Kidney (tissue), 14 donors: ENCODE data around the gene SERF2. TPM values are rescaled to one million over a fixed set of nuclear protein-coding genes. Genes with fewer than 3 reads are reported as not detected.
"Not testable (repeated sequence)": the region's sequence is repeated elsewhere in the genome, so short reads cannot be mapped to it uniquely, and the experiment has no call there.

Source experiments
- DNase-seq, 5 donors: peaks; one replicate each; pipeline ENCODE4 v3.0.0-alpha.2; 2013 to 2020
- FAIRE-seq: peaks from 2 replicates; lab custom pipeline; 2012; peaks lifted over from hg19 to GRCh38; lab: Jason Lieb, UNC
- H3K27ac ChIP-seq, 2 donors: one replicate each; pipeline ENCODE4 v1.7.0; 2013; ENCODE audit warnings: low read depth in 2 of 2, low read length in 2 of 2, inconsistent platforms in 1 of 2
- H3K27me3 ChIP-seq: one replicate; pipeline ENCODE4 v1.7.1; 2013; ENCODE audit warnings: low read length, inconsistent platforms; ENCODE audit not compliant: control insufficient read depth, insufficient read depth
- H3K36me3 ChIP-seq, 3 donors: one replicate each; pipeline versions ENCODE4 v1.7.0 to v1.7.1; 2013; ENCODE audit warnings: low read length in 3 of 3, control low read depth in 1 of 3, inconsistent platforms in 1 of 3; ENCODE audit not compliant: insufficient read depth in 3 of 3, control insufficient read depth in 2 of 3
- H3K4me1 ChIP-seq, 3 donors: one replicate each; pipeline versions ENCODE4 v1.7.0 to v1.7.1; 2013; ENCODE audit warnings: low read length in 3 of 3, inconsistent platforms in 1 of 3, low read depth in 1 of 3; ENCODE audit not compliant: control insufficient read depth in 2 of 3, insufficient read depth in 2 of 3
- H3K4me3 ChIP-seq, 3 donors: one replicate each; pipeline versions ENCODE4 v1.7.0 to v1.8.1; 2013; ENCODE audit warnings: low read length in 3 of 3, control low read depth in 1 of 3, inconsistent platforms in 1 of 3
- H3K9ac ChIP-seq, 3 donors: one replicate each; pipeline versions ENCODE4 v1.7.0 to v1.7.1; 2013; ENCODE audit warnings: low read length in 3 of 3, control low read depth in 1 of 3, inconsistent platforms in 1 of 3
- H3K9me3 ChIP-seq, 3 donors: one replicate each; pipeline versions ENCODE4 v1.7.0 to v1.7.1; 2013; ENCODE audit warnings: low read length in 3 of 3, control low read depth in 1 of 3, inconsistent platforms in 1 of 3; ENCODE audit not compliant: control insufficient read depth in 2 of 3, insufficient read depth in 1 of 3
- intact Hi-C: fragments of 100-400 bp; cut with DNase I; formaldehyde crosslinking; loops from one replicate; pipeline ENCODE4 v1.11.1; 2022
- polyA plus RNA-seq: library from polyadenylated mRNA; stranded (reverse); fragments of 350-450 nt; fragmentation: Illumina TruSeq; extraction: RNeasy Lipid Tissue Mini Kit (QIAGEN cat#74804); gene quantifications from one replicate; pipeline ENCODE4 v1.2.3, GENCODE V29; 2014; ENCODE audit warnings: low read depth, low replicate concordance; ENCODE audit not compliant: insufficient read depth
- total RNA-seq: library from RNA; stranded (reverse); fragmentation: NEBNext Ultra II Directional; extraction: Animal tissue kit (Norgen Biotek cat#: 25700); gene quantifications from one replicate; pipeline ENCODE4 v1.2.1, GENCODE V29; 2021
- TF ChIP-seq, protein P1 (sequence below): IDR thresholded peaks from 3 replicates; pipeline ENCODE4 v1.5.1; 2012; ENCODE audit warnings: mild to moderate bottlenecking, moderate library complexity, borderline replicate concordance; ENCODE audit not compliant: insufficient read depth; ENCODE audit errors: extremely low read depth
- donor health status: control.
- donor health status: control.
- donor health status: control.
- donor health status: control.
- donor health status: control.
- donor health status: DM: yes; HTN: yes; CAD: no.
- donor health status: Normal renal cell carcinoma (clear cell type).

The SERF2 gene
- total and polyA plus RNA-seq, 2 donors from 2014 or later, result 788 to 2,452 TPM

DNA sequence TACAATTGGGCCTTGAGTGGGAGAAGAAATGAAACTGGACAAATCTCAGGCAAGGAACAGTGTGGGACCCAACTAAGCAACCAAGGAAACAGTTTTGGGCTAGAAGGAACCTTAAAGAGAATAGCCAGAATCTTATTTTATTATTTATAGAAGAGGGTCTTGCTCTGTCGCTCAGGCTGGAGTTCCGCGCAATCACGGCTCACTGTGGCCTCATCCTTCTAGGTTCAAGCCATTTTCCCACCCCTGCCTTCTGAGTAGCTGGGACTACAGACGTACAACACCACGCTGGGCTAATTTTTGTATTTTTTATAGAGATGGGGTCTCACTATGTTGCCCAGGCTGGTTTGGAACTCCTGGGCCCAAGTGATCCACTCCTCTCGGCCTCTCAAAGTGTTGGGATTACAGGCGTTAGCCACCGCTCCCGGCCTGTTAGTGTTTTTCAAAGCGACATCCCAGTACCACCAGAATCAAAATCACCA is 33.9 kb downstream of the SERF2 start:
- Histone ChIP-seq H3K9ac (no peak overlapping the region), H3K27ac (no peak overlapping the region), H3K4me3 (peak overlapping the region in 2 of 3 donors; percentile 70 to 74), H3K36me3 (no peaks in the 10 kb centered on the region), H3K9me3 (no peaks in the 10 kb centered on the region), H3K27me3 (no peaks in the 10 kb centered on the region), H3K4me1 (peaks cover 3 to 8% (median 3%) of the 10 kb centered on the region in 3 donors)
- intact Hi-C loops, result no loop called here
- TF ChIP-seq, protein P1, sequence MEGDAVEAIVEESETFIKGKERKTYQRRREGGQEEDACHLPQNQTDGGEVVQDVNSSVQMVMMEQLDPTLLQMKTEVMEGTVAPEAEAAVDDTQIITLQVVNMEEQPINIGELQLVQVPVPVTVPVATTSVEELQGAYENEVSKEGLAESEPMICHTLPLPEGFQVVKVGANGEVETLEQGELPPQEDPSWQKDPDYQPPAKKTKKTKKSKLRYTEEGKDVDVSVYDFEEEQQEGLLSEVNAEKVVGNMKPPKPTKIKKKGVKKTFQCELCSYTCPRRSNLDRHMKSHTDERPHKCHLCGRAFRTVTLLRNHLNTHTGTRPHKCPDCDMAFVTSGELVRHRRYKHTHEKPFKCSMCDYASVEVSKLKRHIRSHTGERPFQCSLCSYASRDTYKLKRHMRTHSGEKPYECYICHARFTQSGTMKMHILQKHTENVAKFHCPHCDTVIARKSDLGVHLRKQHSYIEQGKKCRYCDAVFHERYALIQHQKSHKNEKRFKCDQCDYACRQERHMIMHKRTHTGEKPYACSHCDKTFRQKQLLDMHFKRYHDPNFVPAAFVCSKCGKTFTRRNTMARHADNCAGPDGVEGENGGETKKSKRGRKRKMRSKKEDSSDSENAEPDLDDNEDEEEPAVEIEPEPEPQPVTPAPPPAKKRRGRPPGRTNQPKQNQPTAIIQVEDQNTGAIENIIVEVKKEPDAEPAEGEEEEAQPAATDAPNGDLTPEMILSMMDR, result no peak
- DNase-seq, result peak in 1 of 5 donors; percentile 35
- no peak for FAIRE-seq

DNA sequence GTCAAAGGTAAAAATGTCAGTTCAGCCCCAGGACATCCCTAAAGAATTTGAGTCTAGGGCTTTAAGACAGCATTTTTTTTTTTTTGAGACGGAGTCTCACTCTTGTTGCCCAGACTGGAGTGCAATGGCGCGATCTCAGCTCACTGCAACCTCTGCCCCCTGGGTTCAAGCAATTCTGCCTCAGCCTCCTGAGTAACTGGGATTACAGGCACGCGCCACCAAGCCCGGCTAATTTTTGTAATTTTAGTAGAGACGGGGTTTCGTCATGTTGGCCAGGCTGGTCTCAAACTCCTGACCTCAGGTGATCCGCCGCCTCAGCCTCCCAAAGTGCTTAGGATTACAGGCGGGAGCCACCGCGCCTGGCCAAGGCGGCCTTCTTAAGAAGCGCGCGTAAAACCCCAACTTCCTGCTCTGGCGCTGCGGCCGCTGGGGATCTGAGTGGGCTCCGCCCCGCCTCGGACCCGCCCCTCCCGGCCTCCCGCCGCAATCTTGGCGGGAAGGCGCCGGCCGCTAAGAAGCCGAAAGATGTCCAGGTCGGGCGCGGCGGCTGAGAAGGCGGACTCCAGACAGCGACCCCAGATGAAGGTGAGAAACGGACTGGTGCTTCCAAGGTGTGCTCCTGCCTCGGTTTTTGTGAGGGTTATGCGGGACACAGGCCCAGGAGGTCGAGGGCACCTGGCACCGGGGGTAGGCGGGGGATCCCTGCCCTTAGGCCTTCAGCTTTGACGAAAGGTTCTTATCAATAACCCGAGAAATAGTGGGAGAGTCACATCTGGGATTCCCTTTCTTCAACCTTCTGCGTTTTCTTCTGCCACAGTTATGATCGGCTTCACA is 34.6 kb downstream of the SERF2 start, which contains the start of gene WDR76:
WDR76 (plus strand) TSS at position 495 of the 834 bp plus-strand sequence; CDS start at position 526, 31 bp downstream.
- no peaks in the 10 kb centered on the region for H3K9me3 ChIP-seq
- intact Hi-C loops, result no loop called here
- DNase-seq (peak; percentile 79 to 94 (median 90)), FAIRE-seq (no peak)
- peak within 1 kb of the TSS in 1 of 2 donors; percentile 62 for H3K27ac ChIP-seq
- peak within 1 kb of the TSS; percentile 34 to 82 (median 35) for H3K9ac ChIP-seq
- peaks cover 3 to 8% (median 3%) of the 10 kb centered on the region in 3 donors for H3K4me1 ChIP-seq
- H3K4me3 ChIP-seq, result peak within 1 kb of the TSS; percentile 69 to 74 (median 70)
- no peaks in the 10 kb centered on the region for H3K36me3 ChIP-seq
- TF ChIP-seq, protein P1, result no peak
- no peaks in the 10 kb centered on the region for H3K27me3 ChIP-seq

DNA sequence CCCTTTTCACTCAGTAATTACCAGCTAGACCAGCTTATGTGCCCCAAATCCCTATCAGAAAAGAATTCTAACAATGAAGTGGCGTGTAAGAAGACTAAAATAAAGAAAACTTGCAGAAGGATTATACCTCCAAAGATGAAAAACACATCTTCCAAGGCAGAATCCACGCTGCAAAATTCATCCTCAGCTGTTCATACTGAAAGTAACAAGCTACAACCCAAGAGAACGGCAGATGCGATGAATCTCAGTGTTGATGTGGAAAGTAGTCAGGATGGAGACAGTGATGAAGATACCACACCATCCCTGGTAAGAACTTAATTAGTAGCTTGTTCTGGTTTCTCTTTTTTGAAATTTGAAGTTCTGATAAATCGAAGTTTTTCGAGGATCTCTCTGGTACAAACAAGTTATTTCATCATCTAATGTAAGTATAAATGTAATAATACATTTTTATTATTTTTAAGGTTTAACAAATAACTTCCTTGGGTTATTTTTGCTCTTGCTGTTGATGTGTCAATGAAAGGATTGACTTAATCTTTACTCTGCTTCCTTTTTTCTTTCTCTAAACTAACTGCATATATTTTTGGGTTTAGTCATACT is 36.0 kb downstream of the SERF2 start:
- TF ChIP-seq, protein P1, result no peak
- Histone ChIP-seq H3K27ac (no peak overlapping the region), H3K27me3 (no peaks in the 10 kb centered on the region), H3K9me3 (no peaks in the 10 kb centered on the region), H3K9ac (peak overlapping the region in 1 of 3 donors; percentile 34), H3K4me1 (peaks cover 0 to 7% (median 3%) of the 10 kb centered on the region in 3 donors), H3K36me3 (no peaks in the 10 kb centered on the region), H3K4me3 (no peak overlapping the region)
- intact Hi-C loops, result no loop called here
- DNase-seq, result peak in 1 of 5 donors; percentile 3
- FAIRE-seq, result no peak

DNA sequence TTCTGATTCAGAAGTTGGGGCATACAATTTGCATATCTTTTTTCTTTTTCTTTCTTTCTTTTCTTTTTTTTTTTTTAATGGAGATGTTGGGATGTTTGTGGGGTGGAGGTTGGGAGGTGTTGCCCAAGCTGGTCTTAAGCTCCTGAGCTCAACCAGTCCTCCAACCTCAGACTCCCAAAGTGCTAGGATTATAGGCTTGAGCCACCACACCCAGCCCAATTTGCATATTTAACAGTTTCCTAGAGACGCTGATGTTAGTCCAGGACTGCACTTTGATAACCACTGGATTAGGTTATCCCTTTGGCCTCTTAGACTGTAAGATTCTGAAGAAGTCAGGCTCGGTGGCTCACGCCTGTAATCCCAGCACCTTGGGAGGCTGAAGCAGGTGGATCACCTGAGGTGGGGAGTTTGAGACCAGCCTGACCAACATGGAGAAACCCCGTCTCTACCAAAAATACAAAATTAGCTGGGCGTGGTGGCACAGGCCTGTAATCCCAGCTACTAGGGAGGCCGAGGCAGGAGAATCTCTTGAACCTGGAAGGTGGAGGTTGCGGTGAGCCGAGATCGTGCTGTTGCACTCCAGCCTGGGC is 37.9 kb downstream of the SERF2 start:
- H3K4me1 ChIP-seq, H3K9ac ChIP-seq, H3K27ac ChIP-seq, H3K9me3 ChIP-seq, DNase-seq, H3K36me3 ChIP-seq, FAIRE-seq, H3K4me3 ChIP-seq, intact Hi-C loops, H3K27me3 ChIP-seq: not testable (repeated sequence)

DNA sequence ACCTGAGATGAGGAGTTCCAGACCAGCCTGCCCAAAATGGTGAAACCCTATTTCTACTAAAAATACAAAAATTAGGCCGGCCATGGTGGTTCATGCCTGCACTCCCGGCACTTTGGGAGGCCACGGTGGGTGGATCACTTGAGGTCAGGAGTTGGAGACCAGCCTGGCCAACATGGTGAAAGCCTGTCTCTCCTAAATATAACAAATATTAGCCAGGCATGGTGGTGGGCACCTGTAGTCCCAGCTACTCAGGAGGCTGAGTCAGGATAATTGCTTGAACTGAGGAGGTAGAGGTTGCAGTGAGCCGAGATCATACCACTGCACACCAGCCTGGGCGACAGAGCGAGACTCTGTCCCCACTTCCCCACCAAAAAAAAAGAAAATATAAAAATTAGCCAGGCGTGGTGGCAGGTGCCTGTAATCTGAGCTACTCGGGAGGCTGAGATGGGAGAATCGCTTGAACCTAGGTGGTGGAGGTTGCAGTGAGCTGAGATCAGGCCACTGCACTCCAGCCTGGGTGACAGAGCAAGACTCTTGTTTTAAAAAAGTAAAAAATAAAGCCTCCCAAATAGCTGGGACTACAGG is 38.7 kb downstream of the SERF2 start:
- H3K9ac ChIP-seq, H3K9me3 ChIP-seq, H3K4me1 ChIP-seq, FAIRE-seq, H3K36me3 ChIP-seq, DNase-seq, H3K27ac ChIP-seq, H3K4me3 ChIP-seq, H3K27me3 ChIP-seq, intact Hi-C loops: not testable (repeated sequence)
